ENCODE data around the gene RPS15. TPM values are rescaled to one million over a fixed set of nuclear protein-coding genes. Genes with fewer than 3 reads are reported as not detected.

RPS15 gene
- total RNA-seq, 1 experiment from 2014 or later = 1,862 TPM

DNA sequence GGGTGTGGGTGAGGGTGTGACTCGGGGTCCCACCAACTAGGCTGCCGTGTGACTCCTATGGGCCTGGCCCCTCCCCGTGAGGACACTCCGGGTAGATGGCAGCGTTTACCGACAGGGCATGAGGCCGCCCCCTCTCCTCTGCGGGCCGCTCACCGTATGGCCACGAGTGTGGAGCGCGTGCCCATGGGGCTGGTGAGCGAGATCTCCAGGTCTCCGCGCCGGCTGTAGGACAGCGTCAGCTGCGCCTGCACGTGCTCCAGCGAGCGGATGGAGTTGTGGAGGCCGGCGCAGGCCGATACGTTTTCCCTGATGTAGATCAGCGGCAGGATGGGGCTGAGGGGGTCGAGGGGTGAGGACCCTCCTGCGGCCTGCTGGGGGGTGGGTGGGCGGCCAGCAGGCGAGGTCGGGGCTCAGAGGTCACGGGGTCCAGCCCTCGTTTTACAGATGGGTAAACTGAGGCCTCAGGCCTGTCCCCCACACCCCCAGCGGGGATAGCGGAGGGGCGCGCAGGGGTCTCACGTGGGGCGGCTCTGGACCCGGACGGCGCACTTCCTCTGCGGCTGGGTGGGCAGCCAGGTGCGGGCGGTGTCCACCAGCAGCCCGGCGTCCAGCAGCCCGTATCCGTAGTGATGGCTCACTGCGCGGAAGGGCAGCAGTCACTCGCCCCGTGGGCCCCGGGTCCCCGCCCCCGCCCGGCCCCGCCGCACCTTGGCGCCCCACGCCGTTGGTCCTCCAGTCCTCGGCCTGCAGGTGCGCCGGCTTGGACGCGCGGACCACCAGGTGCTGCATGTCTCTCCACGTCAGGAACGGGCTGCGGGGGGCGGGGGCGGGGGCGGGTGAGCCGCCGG lies 45.2 kb downstream of the RPS15 start:
- TF ChIP-seq ZFX (IDR thresholded peaks at IDR 0.05) (no peak), EZH2phosphoT487 (IDR thresholded peaks at IDR 0.05; ENCODE audit: borderline replicate concordance) (no peak), JUND (IDR thresholded peaks at IDR 0.05) (no peak), MAX (IDR thresholded peaks at IDR 0.05) (no peak)
- Histone ChIP-seq H3K4me3 (replicated peaks in 1 of 2; ENCODE audit: low read depth in 1 of 2, low read length in 2 of 2) (no peak overlapping the region), H3K9ac (ENCODE audit: low read length) (no peak overlapping the region), H3K4me2 (ENCODE audit: low read length) (no peak overlapping the region), H3K27me3 (ENCODE audit: insufficient read depth, low read length) (no peaks in the 10 kb centered on the region), H4K20me1 (ENCODE audit: insufficient read depth) (no peaks in the 10 kb centered on the region), H3K36me3 (ENCODE audit: control insufficient read depth in 1 of 2, insufficient read depth in 2 of 2, low read length in 2 of 2) (no peaks in the 10 kb centered on the region), H3K4me1 (ENCODE audit: control insufficient read depth in 1 of 2, insufficient read depth in 2 of 2, low read length in 2 of 2) (peaks cover 0 to 10% of the 10 kb centered on the region in 2 experiments; a peak in 2 of 4 replicates), H3K79me2 (ENCODE audit: insufficient read depth, low read length) (peaks cover 6% of the 10 kb centered on the region), H3K9me2 (ENCODE audit: insufficient read depth) (no peaks in the 10 kb centered on the region), H3K9me3 (ENCODE audit: control insufficient read depth in 1 of 2, insufficient read depth in 1 of 2, low read depth in 1 of 2, low read length in 2 of 2) (no peaks in the 10 kb centered on the region), H2AFZ (ENCODE audit: low read depth, low read length, poor library complexity, severe bottlenecking) (no peak overlapping the region), H3K27ac (ENCODE audit: low read depth, low read length) (no peak overlapping the region)
- ChIA-PET POLR2A (no interaction called here), RAD21 (ENCODE audit: low non-redundant PET in 1 of 2, low total read pairs in 2 of 2, uncharacterized antibody in 2 of 2, unreplicated experiment in 2 of 2) (no interaction called here), CTCF (no interaction called here)
- ATAC-seq = no peak
- no TSS peak for BruUV-seq (replicated peaks)
- DNase-seq (ENCODE audit: low read depth, low spot score) = no peak
- intact Hi-C loops (cut with micrococcal nuclease) = no loop called here

DNA sequence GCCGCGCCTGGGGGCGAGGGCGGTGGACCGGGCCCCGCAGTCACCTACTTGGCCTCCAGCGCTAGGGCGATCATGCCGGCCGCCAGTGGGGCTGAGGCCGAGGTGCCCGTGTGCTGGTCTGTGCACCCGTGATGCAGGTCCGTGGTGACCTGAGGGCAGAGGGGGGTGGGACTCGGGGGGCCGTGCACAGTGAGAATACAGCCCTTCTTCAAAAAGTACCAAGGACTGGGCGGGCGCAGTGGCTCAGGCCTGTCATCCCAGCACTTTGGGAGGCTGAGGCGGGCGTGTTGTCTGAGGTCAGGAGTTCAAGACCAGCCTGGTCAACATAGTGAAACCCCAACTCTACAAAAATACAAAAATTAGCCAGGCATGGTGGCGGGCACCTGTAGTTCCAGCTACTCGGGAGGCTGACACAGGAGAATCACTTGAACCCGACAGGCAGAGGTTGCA lies 45.8 kb downstream of the RPS15 start:
- Histone ChIP-seq H3K4me2 (ENCODE audit: low read length) (no peak overlapping the region), H3K9me2 (ENCODE audit: insufficient read depth) (no peaks in the 10 kb centered on the region), H3K27ac (ENCODE audit: low read depth, low read length) (no peak overlapping the region), H3K4me3 (replicated peaks in 1 of 2; ENCODE audit: low read depth in 1 of 2, low read length in 2 of 2) (no peak overlapping the region), H3K9me3 (ENCODE audit: control insufficient read depth in 1 of 2, insufficient read depth in 1 of 2, low read depth in 1 of 2, low read length in 2 of 2) (no peaks in the 10 kb centered on the region), H3K9ac (ENCODE audit: low read length) (no peak overlapping the region), H3K79me2 (ENCODE audit: insufficient read depth, low read length) (no peaks in the 10 kb centered on the region), H3K36me3 (ENCODE audit: control insufficient read depth in 1 of 2, insufficient read depth in 2 of 2, low read length in 2 of 2) (no peaks in the 10 kb centered on the region), H2AFZ (ENCODE audit: low read depth, low read length, poor library complexity, severe bottlenecking) (no peak overlapping the region), H3K4me1 (ENCODE audit: control insufficient read depth in 1 of 2, insufficient read depth in 2 of 2, low read length in 2 of 2) (peaks cover 0 to 10% of the 10 kb centered on the region in 2 experiments; a peak in 2 of 4 replicates), H4K20me1 (ENCODE audit: insufficient read depth) (no peaks in the 10 kb centered on the region), H3K27me3 (ENCODE audit: insufficient read depth, low read length) (no peaks in the 10 kb centered on the region)
- CTCF ChIA-PET = no interaction called here
- RAD21 ChIA-PET (ENCODE audit: low non-redundant PET in 1 of 2, low total read pairs in 2 of 2, uncharacterized antibody in 2 of 2, unreplicated experiment in 2 of 2) = no interaction called here
- DNase-seq (ENCODE audit: low read depth, low spot score) = no peak
- no peak for ATAC-seq
- intact Hi-C loops (cut with micrococcal nuclease) = no loop called here
- BruUV-seq (replicated peaks) = no TSS peak
- POLR2A ChIA-PET = no interaction called here
- no peak for TF ChIP-seq POLR2A (IDR thresholded peaks at IDR 0.05; ENCODE audit: borderline replicate concordance, extremely low read depth, insufficient read depth, insufficient read length)
